ENCODE measurements around the gene LCLAT1.

The LCLAT1 gene

GRCh38 chr2:30481323-30481800 is 34.3 kb downstream of the LCLAT1 start:
- no peak overlapping the region for H3K27ac ChIP-seq
- TF ChIP-seq CTCF (conservative IDR thresholded peaks at IDR 0.05), result no peak

GRCh38 chr2:30482011-30482410 is 35.0 kb downstream of the LCLAT1 start:
- no peak for TF ChIP-seq CTCF (conservative IDR thresholded peaks at IDR 0.05)
- no peak overlapping the region for H3K27ac ChIP-seq

GRCh38 chr2:30484145-30484544 is 37.1 kb downstream of the LCLAT1 start:
- H3K27ac ChIP-seq, result no peak overlapping the region
- TF ChIP-seq CTCF (conservative IDR thresholded peaks at IDR 0.05), result no peak

GRCh38 chr2:30484995-30485394 is 37.9 kb downstream of the LCLAT1 start:
- no peak for TF ChIP-seq CTCF (conservative IDR thresholded peaks at IDR 0.05)
- no peak overlapping the region for H3K27ac ChIP-seq

GRCh38 chr2:30486655-30487054 is 39.6 kb downstream of the LCLAT1 start:
- no peak for TF ChIP-seq CTCF (conservative IDR thresholded peaks at IDR 0.05)

GRCh38 chr2:30487603-30488002 is 40.6 kb downstream of the LCLAT1 start:
- H3K27ac ChIP-seq, result no peak overlapping the region
- no peak for TF ChIP-seq CTCF (conservative IDR thresholded peaks at IDR 0.05)

More at GRCh38 chr2:30486655-30487054, 39.6 kb downstream of the LCLAT1 start:
- no peak overlapping the region for H3K27ac ChIP-seq

- no peak overlapping the region for H3K27ac ChIP-seq
- no peak for TF ChIP-seq CTCF (conservative IDR thresholded peaks at IDR 0.05)
Observed at GRCh38 chr2:30488012-30488659, 41.1 kb downstream of the LCLAT1 start.
